HepG2 (cell line): ENCODE measurements around the gene RNASE13. TPM values are rescaled to one million over a fixed set of nuclear protein-coding genes. Genes with fewer than 3 reads are reported as not detected.
A peak's percentile ranks its signal among the peaks of the same experiment; 100 is the strongest.

Experiments
- AGO2 ChIP-seq: fragments of 200-400 bp; formaldehyde crosslinking; optimal IDR thresholded peaks from 2 replicates; pipeline ENCODE3; 2017; ENCODE audit warnings: mild to moderate bottlenecking, low read depth, low read length, moderate library complexity
- FOXA1 ChIP-seq, 2 experiments: fragments of 450-650 bp in 1 of 2; sonication (generic) in 1 of 2; formaldehyde crosslinking in 1 of 2; IDR thresholded peaks; 2 replicates each; pipeline versions ENCODE4 v1.4.0 to v1.6.1; 2016 to 2020; ENCODE audit warnings: missing genetic modification reagents in 1 of 2
- HIVEP1 ChIP-seq: sonication (generic); formaldehyde crosslinking; IDR thresholded peaks from 2 replicates; pipeline ENCODE4 v1.4.0; 2020; ENCODE audit warnings: mild to moderate bottlenecking, missing genetic modification reagents
- MEIS1 ChIP-seq: sonication (generic); formaldehyde crosslinking; IDR thresholded peaks from 2 replicates; pipeline ENCODE4 v1.9.0; 2021; ENCODE audit warnings: mild to moderate bottlenecking, missing genetic modification reagents, moderate library complexity, borderline replicate concordance
- MYC ChIP-seq: sonication (generic); formaldehyde crosslinking; IDR thresholded peaks from 2 replicates; pipeline ENCODE4 v1.9.0; 2021; ENCODE audit warnings: missing genetic modification reagents, borderline replicate concordance
- NFE2L2 ChIP-seq: fragments of 150-350 bp; IDR thresholded peaks from 2 replicates; pipeline ENCODE4 v1.6.1; 2014; ENCODE audit warnings: low read length
- RBFOX2 ChIP-seq: fragments of 200-400 bp; formaldehyde crosslinking; IDR thresholded peaks from 2 replicates; pipeline ENCODE4 v1.6.1; 2017; ENCODE audit warnings: low read depth, mild to moderate bottlenecking, low read length
- SAFB2 ChIP-seq: sonication (generic); formaldehyde crosslinking; IDR thresholded peaks from 2 replicates; pipeline ENCODE4 v1.5.1; 2020; ENCODE audit warnings: missing genetic modification reagents, low read depth, mild to moderate bottlenecking, borderline replicate concordance
- TARDBP ChIP-seq: sonication (generic); formaldehyde crosslinking; IDR thresholded peaks from 2 replicates; pipeline ENCODE4 v1.8.0; 2022; ENCODE audit warnings: mild to moderate bottlenecking, missing genetic modification reagents
- TEAD3 ChIP-seq: optimal IDR thresholded peaks from 2 replicates; pipeline ENCODE3; 2016; ENCODE audit warnings: borderline replicate concordance
- TMF1 ChIP-seq: sonication (generic); formaldehyde crosslinking; IDR thresholded peaks from 2 replicates; pipeline ENCODE4 v1.8.1; 2022; ENCODE audit warnings: low read depth, missing genetic modification reagents
- ZC3H13 ChIP-seq: sonication (generic); formaldehyde crosslinking; IDR thresholded peaks from 2 replicates; pipeline ENCODE4 v1.8.1; 2023; ENCODE audit warnings: mild to moderate bottlenecking, missing genetic modification reagents, moderate library complexity
- ZNF350 ChIP-seq: sonication (generic); formaldehyde crosslinking; IDR thresholded peaks from 2 replicates; pipeline ENCODE4 v1.4.0; 2020; ENCODE audit warnings: mild to moderate bottlenecking, low read depth, missing genetic modification reagents, borderline replicate concordance
- ZNF569 ChIP-seq: sonication (generic); formaldehyde crosslinking; IDR thresholded peaks from 2 replicates; pipeline ENCODE4 v1.5.0; 2020; ENCODE audit warnings: mild to moderate bottlenecking, missing genetic modification reagents, moderate library complexity, borderline replicate concordance
- ZNF768 ChIP-seq: sonication (generic); formaldehyde crosslinking; IDR thresholded peaks from 2 replicates; pipeline ENCODE4 v1.4.0; 2020; ENCODE audit warnings: missing genetic modification reagents
- ZNF790 ChIP-seq: sonication (generic); formaldehyde crosslinking; IDR thresholded peaks from 2 replicates; pipeline ENCODE4 v1.8.0; 2022; ENCODE audit warnings: missing genetic modification reagents, mild to moderate bottlenecking, borderline replicate concordance
- polyA plus RNA-seq, 8 experiments: library from polyadenylated mRNA; depleted of rRNA in 3 of 8; stranded (reverse) in 7 of 8; unstranded in 1 of 8; fragments of >200 nt; fragmentation: Illumina TruSeq in 4 of 8; extraction: Trizol in 4 of 8; gene quantifications; 2 replicates each; pipeline versions ENCODE4 v1.2.1 to v1.2.3, GENCODE V29; 2011 to 2016; ENCODE audit warnings: low read depth in 4 of 8, missing spikeins in 1 of 8, mixed read lengths in 1 of 8; ENCODE audit not compliant: insufficient read depth in 1 of 8
- total RNA-seq, 5 experiments: library from RNA; depleted of rRNA; stranded (reverse); fragments of >200 nt; fragmentation: Illumina TruSeq; extraction: Trizol; gene quantifications; 2 replicates each; pipeline ENCODE4 v1.2.3, GENCODE V29; 2016; ENCODE audit warnings: low read depth in 1 of 5
- TF ChIP-seq, protein P1 (sequence below): sonication (generic); formaldehyde crosslinking; IDR thresholded peaks from 2 replicates; pipeline ENCODE4 v1.5.1; 2020; ENCODE audit warnings: mild to moderate bottlenecking, missing genetic modification reagents, moderate library complexity

Gene RNASE13
- total and polyA plus RNA-seq, 2 of the 13 experiments (the other 11 are each of a cell fraction or from before 2014, with no cell fraction given), result 1.0 TPM; not detected in 1

GRCh38 chr14:21074398-21075272 is 40.0 kb upstream of the RNASE13 start (continued):
- TF ChIP-seq FOXA1 (IDR thresholded peaks at IDR 0.05), result no peak
- TF ChIP-seq FOXA1 (CRISPR knock-in tag; IDR thresholded peaks at IDR 0.05), result no peak
- TF ChIP-seq NFE2L2, result no peak
- TF ChIP-seq SAFB2 (CRISPR knock-in tag), result 0 out of 2 replicates have a peak, but pooled peaks have one; percentile 40
- peak; percentile 31; the same call in 1 of the 2 replicates for TF ChIP-seq HIVEP1 (CRISPR knock-in tag)
- TF ChIP-seq MEIS1 (CRISPR knock-in tag), result no peak
- TF ChIP-seq RBFOX2, result peak; percentile 63; the same call in 1 of the 2 replicates
- TF ChIP-seq ZNF350 (CRISPR knock-in tag), result 0 out of 2 replicates have a peak, but pooled peaks have one; percentile 5
- TF ChIP-seq TMF1 (CRISPR knock-in tag), result 0 out of 2 replicates have a peak, but pooled peaks have one; percentile 3
- no peak for TF ChIP-seq TARDBP (CRISPR knock-in tag)
- peak; percentile 88 for TF ChIP-seq ZC3H13 (CRISPR knock-in tag)
- peak; percentile 12 for TF ChIP-seq TEAD3 (CRISPR knock-in tag)
- peak; percentile 83 for TF ChIP-seq AGO2
- TF ChIP-seq, protein P1, sequence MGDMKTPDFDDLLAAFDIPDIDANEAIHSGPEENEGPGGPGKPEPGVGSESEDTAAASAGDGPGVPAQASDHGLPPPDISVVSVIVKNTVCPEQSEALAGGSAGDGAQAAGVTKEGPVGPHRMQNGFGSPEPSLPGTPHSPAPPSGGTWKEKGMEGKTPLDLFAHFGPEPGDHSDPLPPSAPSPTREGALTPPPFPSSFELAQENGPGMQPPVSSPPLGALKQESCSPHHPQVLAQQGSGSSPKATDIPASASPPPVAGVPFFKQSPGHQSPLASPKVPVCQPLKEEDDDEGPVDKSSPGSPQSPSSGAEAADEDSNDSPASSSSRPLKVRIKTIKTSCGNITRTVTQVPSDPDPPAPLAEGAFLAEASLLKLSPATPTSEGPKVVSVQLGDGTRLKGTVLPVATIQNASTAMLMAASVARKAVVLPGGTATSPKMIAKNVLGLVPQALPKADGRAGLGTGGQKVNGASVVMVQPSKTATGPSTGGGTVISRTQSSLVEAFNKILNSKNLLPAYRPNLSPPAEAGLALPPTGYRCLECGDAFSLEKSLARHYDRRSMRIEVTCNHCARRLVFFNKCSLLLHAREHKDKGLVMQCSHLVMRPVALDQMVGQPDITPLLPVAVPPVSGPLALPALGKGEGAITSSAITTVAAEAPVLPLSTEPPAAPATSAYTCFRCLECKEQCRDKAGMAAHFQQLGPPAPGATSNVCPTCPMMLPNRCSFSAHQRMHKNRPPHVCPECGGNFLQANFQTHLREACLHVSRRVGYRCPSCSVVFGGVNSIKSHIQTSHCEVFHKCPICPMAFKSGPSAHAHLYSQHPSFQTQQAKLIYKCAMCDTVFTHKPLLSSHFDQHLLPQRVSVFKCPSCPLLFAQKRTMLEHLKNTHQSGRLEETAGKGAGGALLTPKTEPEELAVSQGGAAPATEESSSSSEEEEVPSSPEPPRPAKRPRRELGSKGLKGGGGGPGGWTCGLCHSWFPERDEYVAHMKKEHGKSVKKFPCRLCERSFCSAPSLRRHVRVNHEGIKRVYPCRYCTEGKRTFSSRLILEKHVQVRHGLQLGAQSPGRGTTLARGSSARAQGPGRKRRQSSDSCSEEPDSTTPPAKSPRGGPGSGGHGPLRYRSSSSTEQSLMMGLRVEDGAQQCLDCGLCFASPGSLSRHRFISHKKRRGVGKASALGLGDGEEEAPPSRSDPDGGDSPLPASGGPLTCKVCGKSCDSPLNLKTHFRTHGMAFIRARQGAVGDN, result peak; percentile 27
- TF ChIP-seq ZNF768 (CRISPR knock-in tag), result 0 out of 2 replicates have a peak, but pooled peaks have one; percentile 25
- TF ChIP-seq ZNF569 (CRISPR knock-in tag), result no peak
- no peak for TF ChIP-seq MYC (CRISPR knock-in tag)
- no peak for TF ChIP-seq ZNF790
- TF ChIP-seq, all 625 proteins: peak for 12
